ENCODE data around the gene MUC6.

MUC6 gene

GRCh38 chr11:1012740-1013630, 23.5 kb downstream of the MUC6 start:
- H3K9ac ChIP-seq (ENCODE audit: low read depth, low read length) = no peak overlapping the region
- H3K9me3 ChIP-seq (ENCODE audit: control insufficient read depth, insufficient read depth, low read length) = no peaks in the 10 kb centered on the region
- peaks cover 49% of the 10 kb centered on the region for H3K36me3 ChIP-seq (ENCODE audit: control insufficient read depth, insufficient read depth, low read length)

GRCh38 chr11:1012291-1012690, 24.2 kb downstream of the MUC6 start:
- Histone ChIP-seq H3K36me3 (ENCODE audit: control insufficient read depth, insufficient read depth, low read length) (peaks cover 56% of the 10 kb centered on the region), H3K4me1 (ENCODE audit: control insufficient read depth, insufficient read depth, low read length) (no peaks in the 10 kb centered on the region), H3K4me3 (ENCODE audit: low read depth, low read length) (no peak overlapping the region), H3K9ac (ENCODE audit: low read depth, low read length) (no peak overlapping the region), H3K27me3 (ENCODE audit: control insufficient read depth, insufficient read depth, low read length) (no peaks in the 10 kb centered on the region), H3K9me3 (ENCODE audit: control insufficient read depth, insufficient read depth, low read length) (no peaks in the 10 kb centered on the region)

More at GRCh38 chr11:1012740-1013630, 23.5 kb downstream of the MUC6 start:
- Histone ChIP-seq H3K27me3 (ENCODE audit: control insufficient read depth, insufficient read depth, low read length) (no peaks in the 10 kb centered on the region), H3K4me3 (ENCODE audit: low read depth, low read length) (no peak overlapping the region), H3K4me1 (ENCODE audit: control insufficient read depth, insufficient read depth, low read length) (no peaks in the 10 kb centered on the region)

DNA sequence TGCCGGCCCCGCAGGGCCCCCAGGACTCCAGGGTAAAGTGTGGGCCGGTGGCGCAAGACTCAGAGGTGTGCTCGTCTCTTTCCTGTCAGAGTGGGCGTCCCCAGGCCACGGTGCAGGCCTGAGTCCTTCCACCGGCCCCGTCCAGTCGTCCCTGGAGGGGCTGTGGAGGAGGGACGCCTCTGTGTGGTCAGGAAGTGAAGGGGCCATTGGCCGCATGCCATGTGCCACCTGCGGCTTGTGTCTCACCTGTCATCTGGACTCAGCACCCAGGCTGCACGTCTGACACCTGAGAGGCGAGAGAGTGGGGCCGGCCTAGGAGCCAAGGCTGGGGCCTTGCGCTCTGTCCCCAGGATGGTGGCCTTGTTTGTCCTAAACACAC, 25.2 kb downstream of the MUC6 start:
- no peaks in the 10 kb centered on the region for H3K9me3 ChIP-seq (ENCODE audit: control insufficient read depth, insufficient read depth, low read length)
- H3K27me3 ChIP-seq (ENCODE audit: control insufficient read depth, insufficient read depth, low read length) = no peaks in the 10 kb centered on the region
- no peak overlapping the region for H3K4me3 ChIP-seq (ENCODE audit: low read depth, low read length)
- peaks cover 64% of the 10 kb centered on the region for H3K36me3 ChIP-seq (ENCODE audit: control insufficient read depth, insufficient read depth, low read length)
- H3K9ac ChIP-seq (ENCODE audit: low read depth, low read length) = no peak overlapping the region
- H3K4me1 ChIP-seq (ENCODE audit: control insufficient read depth, insufficient read depth, low read length) = no peaks in the 10 kb centered on the region

DNA sequence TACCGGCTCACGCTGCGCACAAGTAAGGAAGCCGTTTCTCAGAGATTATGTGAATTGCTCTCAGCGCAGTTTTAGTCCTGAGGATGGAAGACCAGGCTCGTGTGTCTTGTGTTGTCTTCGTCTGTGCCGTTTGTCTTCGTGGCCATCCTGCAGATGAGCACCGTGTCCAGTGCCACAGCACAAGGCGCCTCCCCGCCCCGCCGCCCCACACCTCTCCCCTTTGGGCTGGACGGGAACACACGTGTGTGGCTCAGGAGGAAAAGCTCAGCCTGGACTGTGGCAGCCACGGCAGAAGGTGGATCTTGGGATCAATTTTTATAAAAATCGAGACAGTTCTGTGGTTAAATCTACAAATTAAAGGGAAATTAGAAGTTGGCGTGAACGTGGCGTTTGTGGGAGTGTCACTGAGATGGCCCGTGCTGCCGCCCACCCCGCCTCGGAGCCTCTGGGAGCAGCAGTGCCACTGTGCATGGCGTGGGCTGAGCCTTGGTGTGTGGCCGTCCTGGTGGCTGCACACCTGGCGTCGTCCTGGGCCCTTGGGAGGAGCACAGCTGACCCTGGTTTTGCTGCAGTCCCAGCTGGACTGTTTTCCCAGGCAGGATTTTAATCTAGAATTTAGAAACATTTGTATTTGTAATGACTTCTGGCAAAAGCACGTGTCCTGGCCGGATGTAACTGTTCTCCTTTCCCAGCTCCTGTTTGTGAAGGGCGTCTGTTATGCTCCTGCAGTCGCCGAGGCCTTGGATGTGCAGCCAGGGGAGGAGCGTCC, 25.8 kb downstream of the MUC6 start:
- no peak overlapping the region for H3K4me3 ChIP-seq (ENCODE audit: low read depth, low read length)
- peaks cover 68% of the 10 kb centered on the region for H3K36me3 ChIP-seq (ENCODE audit: control insufficient read depth, insufficient read depth, low read length)
- H3K27me3 ChIP-seq (ENCODE audit: control insufficient read depth, insufficient read depth, low read length) = no peaks in the 10 kb centered on the region
- no peaks in the 10 kb centered on the region for H3K4me1 ChIP-seq (ENCODE audit: control insufficient read depth, insufficient read depth, low read length)
- no peaks in the 10 kb centered on the region for H3K9me3 ChIP-seq (ENCODE audit: control insufficient read depth, insufficient read depth, low read length)
- no peak overlapping the region for H3K9ac ChIP-seq (ENCODE audit: low read depth, low read length)

DNA sequence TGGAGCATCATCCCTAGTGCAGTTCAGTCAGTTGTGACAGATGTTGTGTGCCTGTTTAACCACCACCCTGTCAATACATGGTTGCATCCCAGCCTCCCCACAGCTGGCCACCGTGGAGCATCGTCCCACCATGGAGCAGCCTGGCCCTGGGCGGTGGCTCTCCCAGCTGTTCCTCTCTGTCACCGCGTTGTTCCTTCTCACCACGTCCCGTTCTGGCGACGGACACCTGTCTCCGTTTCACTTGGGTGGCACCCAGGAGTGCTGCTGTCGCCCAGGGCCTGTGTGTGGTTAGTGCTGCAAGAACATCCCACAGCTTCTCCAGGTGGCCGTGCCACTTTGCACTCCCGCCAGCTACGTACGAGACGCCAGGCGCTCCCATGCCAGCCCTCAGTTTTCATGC, 26.5 kb downstream of the MUC6 start:
- Histone ChIP-seq H3K9ac (ENCODE audit: low read depth, low read length) (no peak overlapping the region), H3K36me3 (ENCODE audit: control insufficient read depth, insufficient read depth, low read length) (peaks cover 68% of the 10 kb centered on the region), H3K4me3 (ENCODE audit: low read depth, low read length) (no peak overlapping the region), H3K4me1 (ENCODE audit: control insufficient read depth, insufficient read depth, low read length) (no peaks in the 10 kb centered on the region), H3K9me3 (ENCODE audit: control insufficient read depth, insufficient read depth, low read length) (no peaks in the 10 kb centered on the region), H3K27me3 (ENCODE audit: control insufficient read depth, insufficient read depth, low read length) (no peaks in the 10 kb centered on the region)

- Histone ChIP-seq H3K9ac (ENCODE audit: low read depth, low read length) (no peak overlapping the region), H3K4me3 (ENCODE audit: low read depth, low read length) (no peak overlapping the region), H3K4me1 (ENCODE audit: control insufficient read depth, insufficient read depth, low read length) (no peaks in the 10 kb centered on the region), H3K36me3 (ENCODE audit: control insufficient read depth, insufficient read depth, low read length) (peaks cover 72% of the 10 kb centered on the region), H3K9me3 (ENCODE audit: control insufficient read depth, insufficient read depth, low read length) (no peaks in the 10 kb centered on the region), H3K27me3 (ENCODE audit: control insufficient read depth, insufficient read depth, low read length) (no peaks in the 10 kb centered on the region)
These were observed 27.1 kb downstream of the MUC6 start for GRCh38 chr11:1009371-1009770.

DNA sequence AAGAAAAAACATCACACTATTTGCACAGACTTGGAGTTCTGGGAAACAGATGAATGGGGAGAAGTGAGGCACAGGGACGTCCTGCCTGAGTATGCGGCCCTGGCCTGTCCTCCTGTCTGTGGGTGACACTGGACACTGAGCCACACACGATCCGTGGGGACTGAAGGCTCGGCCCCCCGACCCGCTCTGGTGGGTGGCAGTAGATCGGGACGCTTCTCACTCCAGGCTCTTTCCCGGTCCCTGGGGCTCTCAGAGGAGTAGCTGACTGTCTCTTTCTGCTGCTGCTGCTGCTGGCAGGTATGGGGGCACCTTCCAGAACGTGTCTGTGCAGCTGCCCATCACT, 27.7 kb downstream of the MUC6 start:
- Histone ChIP-seq H3K9me3 (ENCODE audit: control insufficient read depth, insufficient read depth, low read length) (no peaks in the 10 kb centered on the region), H3K27me3 (ENCODE audit: control insufficient read depth, insufficient read depth, low read length) (no peaks in the 10 kb centered on the region), H3K4me1 (ENCODE audit: control insufficient read depth, insufficient read depth, low read length) (no peaks in the 10 kb centered on the region), H3K36me3 (ENCODE audit: control insufficient read depth, insufficient read depth, low read length) (peaks cover 70% of the 10 kb centered on the region), H3K9ac (ENCODE audit: low read depth, low read length) (no peak overlapping the region), H3K4me3 (ENCODE audit: low read depth, low read length) (no peak overlapping the region)

GRCh38 chr11:1008001-1008802, 28.3 kb downstream of the MUC6 start:
- Histone ChIP-seq H3K4me1 (ENCODE audit: control insufficient read depth, insufficient read depth, low read length) (no peaks in the 10 kb centered on the region), H3K9ac (ENCODE audit: low read depth, low read length) (no peak overlapping the region), H3K4me3 (ENCODE audit: low read depth, low read length) (no peak overlapping the region), H3K36me3 (ENCODE audit: control insufficient read depth, insufficient read depth, low read length) (peaks cover 72% of the 10 kb centered on the region), H3K9me3 (ENCODE audit: control insufficient read depth, insufficient read depth, low read length) (no peaks in the 10 kb centered on the region), H3K27me3 (ENCODE audit: control insufficient read depth, insufficient read depth, low read length) (no peaks in the 10 kb centered on the region)

DNA sequence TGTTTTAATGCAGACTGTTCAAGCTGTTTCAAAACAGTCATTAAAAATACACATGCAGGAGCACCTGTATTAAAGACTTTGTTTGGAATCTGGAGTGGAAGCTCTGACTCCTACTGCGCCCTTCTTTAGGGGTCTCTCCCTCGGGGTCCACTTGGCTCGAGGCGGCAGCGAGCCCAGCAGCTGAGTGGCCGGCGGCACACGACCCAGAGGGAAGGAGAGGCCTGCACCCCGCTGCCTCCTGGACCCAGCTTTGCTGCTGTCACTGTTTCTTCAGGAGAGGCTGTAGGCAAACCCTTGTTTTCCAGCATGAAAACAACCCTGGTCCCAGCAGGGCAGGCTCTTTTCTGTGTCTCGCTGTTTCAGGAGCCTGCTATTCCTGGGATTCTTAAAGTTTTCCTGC, 29.2 kb downstream of the MUC6 start:
- H3K36me3 ChIP-seq (ENCODE audit: control insufficient read depth, insufficient read depth, low read length) = peaks cover 69% of the 10 kb centered on the region
- no peaks in the 10 kb centered on the region for H3K27me3 ChIP-seq (ENCODE audit: control insufficient read depth, insufficient read depth, low read length)
- H3K9me3 ChIP-seq (ENCODE audit: control insufficient read depth, insufficient read depth, low read length) = no peaks in the 10 kb centered on the region
- no peak overlapping the region for H3K4me3 ChIP-seq (ENCODE audit: low read depth, low read length)
- no peak overlapping the region for H3K9ac ChIP-seq (ENCODE audit: low read depth, low read length)
- H3K4me1 ChIP-seq (ENCODE audit: control insufficient read depth, insufficient read depth, low read length) = no peaks in the 10 kb centered on the region

DNA sequence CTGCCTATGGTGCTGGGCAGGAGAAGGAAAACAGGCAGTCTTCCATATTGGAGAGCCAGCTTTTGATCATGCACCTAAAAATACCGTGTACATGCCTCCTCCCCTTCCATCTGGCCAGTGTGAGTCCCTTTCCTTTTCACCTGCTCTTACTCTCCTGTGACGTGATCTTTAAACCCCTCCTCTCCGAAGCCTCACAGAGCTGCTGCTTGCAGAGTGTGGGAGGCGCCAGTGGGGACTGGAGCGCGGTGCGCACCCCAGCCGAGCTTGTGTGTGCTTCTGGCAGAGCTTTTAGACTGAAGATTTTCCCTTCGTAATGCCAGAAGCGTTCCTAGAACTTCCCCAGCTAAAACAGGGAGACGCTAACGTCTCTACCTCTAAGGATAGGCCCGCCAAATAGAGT, 29.8 kb downstream of the MUC6 start:
- H3K4me1 ChIP-seq (ENCODE audit: control insufficient read depth, insufficient read depth, low read length) = no peaks in the 10 kb centered on the region
- H3K9me3 ChIP-seq (ENCODE audit: control insufficient read depth, insufficient read depth, low read length) = no peaks in the 10 kb centered on the region
- no peak overlapping the region for H3K9ac ChIP-seq (ENCODE audit: low read depth, low read length)
- no peak overlapping the region for H3K4me3 ChIP-seq (ENCODE audit: low read depth, low read length)
- peaks cover 69% of the 10 kb centered on the region for H3K36me3 ChIP-seq (ENCODE audit: control insufficient read depth, insufficient read depth, low read length)
- no peaks in the 10 kb centered on the region for H3K27me3 ChIP-seq (ENCODE audit: control insufficient read depth, insufficient read depth, low read length)

- Histone ChIP-seq H3K9ac (ENCODE audit: low read depth, low read length) (no peak overlapping the region), H3K36me3 (ENCODE audit: control insufficient read depth, insufficient read depth, low read length) (peaks cover 68% of the 10 kb centered on the region), H3K27me3 (ENCODE audit: control insufficient read depth, insufficient read depth, low read length) (no peaks in the 10 kb centered on the region)
These were observed 30.6 kb downstream of the MUC6 start for GRCh38 chr11:1005928-1006327.

More at GRCh38 chr11:1005928-1006327, 30.6 kb downstream of the MUC6 start:
- no peaks in the 10 kb centered on the region for H3K9me3 ChIP-seq (ENCODE audit: control insufficient read depth, insufficient read depth, low read length)
- H3K4me3 ChIP-seq (ENCODE audit: low read depth, low read length) = no peak overlapping the region
- H3K4me1 ChIP-seq (ENCODE audit: control insufficient read depth, insufficient read depth, low read length) = no peaks in the 10 kb centered on the region

Data from iPS-15b (cell line).